GM18505 (cell line): ENCODE measurements around the gene CEP131.
A peak's percentile ranks its signal among the peaks of the same experiment; 100 is the strongest.

ENCODE experiments used
- ATAC-seq: cut with Tn5 transposase; IDR thresholded peaks from one replicate; pipeline ENCODE4 v1.9.1; 2021; ENCODE audit not compliant: unreplicated experiment
- POLR2A ChIP-seq: IDR thresholded peaks from 4 replicates; pipeline ENCODE4 v1.6.1; 2011; ENCODE audit warnings: borderline replicate concordance; ENCODE audit not compliant: insufficient read depth, insufficient read length; ENCODE audit errors: extremely low read depth

Gene CEP131

GRCh38 chr17:81247339-81247990, 24.7 kb upstream of the CEP131 start:
- ATAC-seq: no peak
- TF ChIP-seq POLR2A: no peak

- no peak for TF ChIP-seq POLR2A
- no peak for ATAC-seq
Measured at GRCh38 chr17:81246679-81247338, 24.0 kb upstream of the CEP131 start.

GRCh38 chr17:81246343-81246670, 23.5 kb upstream of the CEP131 start:
- no peak for TF ChIP-seq POLR2A
- ATAC-seq: no peak

GRCh38 chr17:81245665-81246342, 23.0 kb upstream of the CEP131 start:
- TF ChIP-seq POLR2A: no peak
- ATAC-seq: no peak

GRCh38 chr17:81245024-81245664, 22.4 kb upstream of the CEP131 start:
- peak; percentile 40 for ATAC-seq

GRCh38 chr17:81244358-81245023, 21.7 kb upstream of the CEP131 start:
- ATAC-seq: peak; percentile 11
- no peak for TF ChIP-seq POLR2A

More at GRCh38 chr17:81245024-81245664, 22.4 kb upstream of the CEP131 start:
- peak; percentile 7 for TF ChIP-seq POLR2A

GRCh38 chr17:81243333-81243664, 20.5 kb upstream of the CEP131 start:
- no peak for TF ChIP-seq POLR2A
- ATAC-seq: no peak

- no peak for ATAC-seq
- no peak for TF ChIP-seq POLR2A
Measured at GRCh38 chr17:81242421-81243332, 19.9 kb upstream of the CEP131 start.

- peak; percentile 25 for TF ChIP-seq POLR2A
- ATAC-seq: no peak
Measured at GRCh38 chr17:81241648-81242420, 19.1 kb upstream of the CEP131 start.

GRCh38 chr17:81241203-81241602, 18.4 kb upstream of the CEP131 start:
- no peak for ATAC-seq
- no peak for TF ChIP-seq POLR2A

- no peak for TF ChIP-seq POLR2A
- ATAC-seq: no peak
Measured at GRCh38 chr17:81240761-81241160, 18.0 kb upstream of the CEP131 start.
